Gastrocnemius medialis (tissue), 4 donors: ENCODE data around the gene NSUN4. TPM values are rescaled to one million over a fixed set of nuclear protein-coding genes. Genes with fewer than 3 reads are reported as not detected.

ENCODE experiments used
- ATAC-seq, 2 donors: fragments of 150-250 bp; one replicate each; pipeline ENCODE4 v1.9.1; 2016
- DNase-seq, 2 donors: peaks; one replicate each; pipeline ENCODE4 v3.0.0-alpha.2; 2019
- H3K27ac ChIP-seq, 4 donors: fragments of 200-600 bp; sonication (generic); 1 replicate in 1 of 4; 2 replicates in 3 of 4; pipeline ENCODE4 v1.5.1; 2016 to 2018; ENCODE audit warnings: mild to moderate bottlenecking in 2 of 4, moderate library complexity in 1 of 4
- H3K27me3 ChIP-seq, 3 donors: fragments of 200-600 bp; sonication (generic) in 2 of 3; 1 replicate in 1 of 3; 2 replicates in 2 of 3; pipeline versions ENCODE4 v1.5.1 to v1.6.0; 2016 to 2019; ENCODE audit warnings: mild to moderate bottlenecking in 1 of 3, moderate library complexity in 1 of 3
- H3K36me3 ChIP-seq, 2 donors: fragments of 200-600 bp; sonication (generic) in 1 of 2; one replicate each; pipeline ENCODE4 v1.5.1; 2017 to 2018
- H3K4me1 ChIP-seq, 2 donors: fragments of 200-600 bp; sonication (generic) in 1 of 2; one replicate each; pipeline ENCODE4 v1.5.1; 2016 to 2017; ENCODE audit warnings: mild to moderate bottlenecking in 2 of 2
- H3K4me3 ChIP-seq, 4 donors: fragments of 200-600 bp; sonication (generic) in 3 of 4; 1 replicate in 1 of 4; 2 replicates in 3 of 4; pipeline ENCODE4 v1.5.1; 2016 to 2019; ENCODE audit warnings: mild to moderate bottlenecking in 2 of 4
- H3K9me3 ChIP-seq, 3 donors: fragments of 200-600 bp; sonication (generic) in 2 of 3; 1 replicate in 1 of 3; 2 replicates in 2 of 3; pipeline ENCODE4 v1.5.1; 2016 to 2019
- CTCF ChIP-seq, 5 experiments: fragments of 450-650 bp in 3 of 5; fragments of 200-600 bp in 2 of 5; sonication (generic) in 2 of 5; IDR thresholded peaks in 4 of 5; conservative IDR thresholded peaks in 1 of 5; 1 replicate in 4 of 5; 2 replicates in 1 of 5; pipeline ENCODE4 v1.5.1; 2016 to 2019; ENCODE audit warnings: antibody characterized with exemption in 5 of 5, mild to moderate bottlenecking in 3 of 5, moderate library complexity in 3 of 5
- POLR2A ChIP-seq, 2 donors: fragments of 450-650 bp; IDR thresholded peaks; one replicate each; pipeline ENCODE4 v1.6.1; 2017; ENCODE audit warnings: antibody characterized with exemption in 2 of 2, mild to moderate bottlenecking in 2 of 2, moderate library complexity in 2 of 2
- in situ Hi-C, 4 donors: fragments of 200-750 bp; cut with MboI; loops; one replicate each; pipeline versions ENCODE4 v1.15.0 to v1.8.0; 2017; ENCODE audit warnings: low sequenced_read_pairs in 4 of 4
- intact Hi-C: fragments of 100-400 bp; cut with DNase I; formaldehyde crosslinking; loops from one replicate; pipeline ENCODE4 v1.15.1; 2023; ENCODE audit warnings: low total_unique reads
- total RNA-seq, 4 donors: library from RNA; depleted of rRNA; stranded (reverse); fragments of >200 nt; gene quantifications; one replicate each; pipeline versions ENCODE4 v1.1.0 to v1.2.3, GENCODE V29; 2016

Gene NSUN4
- total RNA-seq, 4 donors from 2014 or later, result 15.5 to 22.5 (median 20.8) TPM

- ATAC-seq (no peak), DNase-seq (no peak)
- intact Hi-C loops (no loop called here), in situ Hi-C loops (no loop called here)
- Histone ChIP-seq H3K36me3 (no peaks in the 10 kb centered on the region), H3K9me3 (no peaks in the 10 kb centered on the region), H3K4me3 (no peak overlapping the region), H3K27ac (no peak overlapping the region), H3K27me3 (no peaks in the 10 kb centered on the region), H3K4me1 (no peaks in the 10 kb centered on the region)
- TF ChIP-seq POLR2A (IDR thresholded peaks at IDR 0.05) (no peak), CTCF (IDR thresholded peaks at IDR 0.05 in 4 of 5, conservative IDR thresholded peaks at IDR 0.05 in 1 of 5) (no peak)
Measured at GRCh38 chr1:46380508-46380907, 39.9 kb downstream of the NSUN4 start.

- Histone ChIP-seq H3K27ac (no peak overlapping the region), H3K9me3 (no peaks in the 10 kb centered on the region), H3K4me3 (peak overlapping the region in 3 of 4 donors; percentile 62 to 83 (median 63)), H3K36me3 (no peaks in the 10 kb centered on the region), H3K4me1 (peaks cover 27 to 32% of the 10 kb centered on the region in 2 donors), H3K27me3 (no peaks in the 10 kb centered on the region)
- ATAC-seq (no peak), DNase-seq (no peak)
- in situ Hi-C loops, result no loop called here
- intact Hi-C loops, result no loop called here
- TF ChIP-seq POLR2A (IDR thresholded peaks at IDR 0.05) (no peak), CTCF (IDR thresholded peaks at IDR 0.05 in 4 of 5, conservative IDR thresholded peaks at IDR 0.05 in 1 of 5) (no peak)
Measured at GRCh38 chr1:46393510-46393909, 52.9 kb downstream of the NSUN4 start.

DNA sequence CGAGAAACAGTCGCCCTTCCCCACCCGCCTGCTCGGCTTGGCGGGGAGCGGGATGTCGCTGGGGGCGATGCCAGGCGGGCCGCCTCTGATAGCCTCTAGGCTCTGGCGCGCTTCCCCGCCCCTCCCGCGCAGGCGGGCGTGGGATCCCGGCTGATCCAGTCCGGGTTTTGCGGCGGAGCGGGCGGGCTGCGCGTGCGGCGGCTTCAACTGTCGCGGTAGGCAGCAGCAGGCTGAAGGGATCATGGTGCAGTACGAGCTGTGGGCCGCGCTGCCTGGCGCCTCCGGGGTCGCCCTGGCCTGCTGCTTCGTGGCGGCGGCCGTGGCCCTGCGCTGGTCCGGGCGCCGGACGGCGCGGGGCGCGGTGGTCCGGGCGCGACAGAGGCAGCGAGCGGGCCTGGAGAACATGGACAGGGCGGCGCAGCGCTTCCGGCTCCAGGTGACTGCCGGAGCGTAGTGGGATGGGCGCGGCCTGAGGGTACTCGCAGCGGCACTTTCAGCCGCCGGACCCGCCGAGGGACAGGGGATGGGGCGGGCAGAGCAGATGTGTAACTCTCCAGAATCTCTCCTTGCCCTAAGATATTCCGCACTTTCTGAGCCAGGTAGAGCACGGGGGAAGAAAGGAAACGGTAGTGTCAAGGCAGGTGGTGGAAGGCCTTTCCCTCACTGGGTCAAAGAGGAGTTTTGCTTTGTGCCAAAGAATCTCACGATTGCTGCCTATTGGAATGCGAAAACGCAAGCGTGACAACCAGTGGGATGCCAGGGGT lies 53.7 kb downstream of the NSUN4 start, which contains the start of gene FAAH:
TSS of gene FAAH (plus strand) at position 210 of the 764 bp plus-strand sequence. CDS start at position 242, 32 bp downstream.
- in situ Hi-C loops, result no loop called here
- no peaks in the 10 kb centered on the region for H3K9me3 ChIP-seq
- intact Hi-C loops, result loop anchor here (1.0 to 2.0 kb wide), 2 partner anchors 8 to 325 kb away; partner anchors contain the start of gene EFCAB14
- ATAC-seq (peak; percentile 89 to 92), DNase-seq (peak; percentile 33 to 65)
- TF ChIP-seq CTCF (IDR thresholded peaks at IDR 0.05 in 4 of 5, conservative IDR thresholded peaks at IDR 0.05 in 1 of 5) (peak in 2 of 5 experiments; percentile 13 to 31), POLR2A (IDR thresholded peaks at IDR 0.05) (peak in 1 of 2 donors; percentile 53)
- no peaks in the 10 kb centered on the region for H3K36me3 ChIP-seq
- H3K27ac ChIP-seq, result peak within 1 kb of the TSS; percentile 45 to 75 (median 72)
- H3K4me1 ChIP-seq, result peaks cover 33 to 40% of the 10 kb centered on the region in 2 donors
- H3K4me3 ChIP-seq, result peak within 1 kb of the TSS; percentile 62 to 83 (median 66)
- H3K27me3 ChIP-seq, result no peaks in the 10 kb centered on the region

DNA sequence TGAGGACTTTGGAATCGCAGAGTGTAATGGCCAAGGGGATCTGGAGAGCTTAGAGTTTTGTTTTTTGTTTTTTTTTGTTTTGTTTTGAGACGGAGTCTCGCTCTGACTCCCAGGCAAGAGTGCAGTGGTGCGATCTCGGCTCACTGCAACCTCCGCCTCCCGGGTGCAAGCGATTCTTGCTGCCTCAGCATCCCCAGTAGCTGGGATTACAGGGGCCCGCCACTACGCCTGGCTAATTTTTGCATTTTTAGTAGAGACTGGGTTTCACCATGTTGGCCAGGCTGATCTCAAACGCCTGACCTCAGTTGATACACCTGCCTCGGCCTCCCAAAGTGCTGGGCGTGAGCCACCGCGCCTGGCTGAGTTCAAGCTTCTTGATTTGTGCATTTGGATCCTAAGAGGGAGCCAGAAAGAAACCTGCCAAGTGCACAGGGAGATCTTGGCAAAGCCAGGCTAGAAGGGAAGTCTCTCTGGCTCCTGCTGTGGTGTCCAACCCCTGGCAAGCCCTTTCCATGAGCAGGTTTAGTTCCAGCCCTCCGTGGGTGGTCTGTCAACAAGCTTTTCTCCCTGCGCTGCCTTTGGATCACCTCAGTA lies 54.4 kb downstream of the NSUN4 start:
- Histone ChIP-seq H3K9me3 (no peaks in the 10 kb centered on the region), H3K27me3 (no peaks in the 10 kb centered on the region), H3K4me1 (peaks cover 39 to 46% of the 10 kb centered on the region in 2 donors), H3K36me3 (no peaks in the 10 kb centered on the region), H3K27ac (peak overlapping the region; percentile 45 to 75 (median 72)), H3K4me3 (peak overlapping the region; percentile 62 to 83 (median 66))
- in situ Hi-C loops (no loop called here), intact Hi-C loops (loop anchor here (1.0 to 2.0 kb wide), 2 partner anchors 7 to 324 kb away; partner anchors contain the start of gene EFCAB14)
- DNase-seq (peak in 1 of 2 donors; percentile 37), ATAC-seq (peak; percentile 42 to 44)
- no peak for TF ChIP-seq CTCF (IDR thresholded peaks at IDR 0.05 in 4 of 5, conservative IDR thresholded peaks at IDR 0.05 in 1 of 5)
